Muscle of leg (tissue), 11 donors: ENCODE results near the gene SSBP2. TPM values are rescaled to one million over a fixed set of nuclear protein-coding genes. Genes with fewer than 3 reads are reported as not detected.

Source experiments
- DNase-seq: peaks from one replicate; pipeline ENCODE4 v3.0.0; 2013
- H3K27ac ChIP-seq: one replicate; pipeline ENCODE4 v1.5.1; 2013; ENCODE audit warnings: mild to moderate bottlenecking, low read length, control low read depth
- H3K27me3 ChIP-seq: one replicate; pipeline ENCODE4 v1.6.1; 2013; ENCODE audit warnings: low read length; ENCODE audit not compliant: control insufficient read depth, insufficient read depth
- H3K36me3 ChIP-seq: one replicate; pipeline ENCODE4 v1.6.1; 2013; ENCODE audit warnings: low read length; ENCODE audit not compliant: control insufficient read depth, insufficient read depth
- H3K4me1 ChIP-seq: one replicate; pipeline ENCODE4 v1.6.1; 2013; ENCODE audit warnings: low read length; ENCODE audit not compliant: control insufficient read depth, insufficient read depth
- H3K4me3 ChIP-seq: one replicate; pipeline ENCODE4 v1.5.1; 2013; ENCODE audit warnings: low read length, control low read depth
- H3K9me3 ChIP-seq: replicated peaks from 2 replicates; pipeline ENCODE4 v1.6.1; 2013; ENCODE audit warnings: low read depth, low read length; ENCODE audit not compliant: control insufficient read depth
- WGBS: methylation state at CpG from one replicate; pipeline ENCODE4 v1.1.5; 2013; ENCODE audit warnings: missing lambda C conversion rate; ENCODE audit not compliant: insufficient coverage; 5-methylcytosine and 5-hydroxymethylcytosine counted together
- polyA plus RNA-seq, 8 donors: library from polyadenylated mRNA; unstranded; fragments of 120-200 nt; gene quantifications; one replicate each; pipeline versions ENCODE4 v1.2.1 to v1.2.3, GENCODE V29; 2013; ENCODE audit warnings: inconsistent platforms in 1 of 8, low replicate concordance in 1 of 8; ENCODE audit not compliant: insufficient read length in 8 of 8, insufficient read depth in 1 of 8
- total RNA-seq: library from RNA; stranded (reverse); fragments of 120-200 nt; gene quantifications from one replicate; pipeline ENCODE4 v1.2.4, GENCODE V29; 2013

The SSBP2 gene
- total and polyA plus RNA-seq, 9 donors, result 40.8 to 57.8 (median 51.9) TPM

DNA sequence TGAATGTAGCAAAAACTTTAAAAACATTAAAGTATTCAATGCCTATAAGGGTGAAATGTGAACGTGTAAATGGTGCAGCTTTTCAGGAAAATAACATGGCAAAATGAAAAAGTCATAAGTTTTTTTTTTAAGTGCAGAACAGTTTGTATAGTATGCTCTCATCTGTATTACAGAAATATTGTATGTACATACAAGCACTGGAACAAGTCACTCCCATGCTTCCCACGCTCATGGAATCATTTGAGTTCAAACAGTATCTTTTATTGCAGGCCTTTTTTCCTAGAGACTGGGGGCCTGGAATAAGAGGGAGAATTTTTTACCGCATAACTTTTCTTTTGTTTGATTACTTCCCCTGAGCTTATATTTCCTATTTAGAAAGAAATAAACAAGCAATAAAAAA lies 94.1 kb downstream of the SSBP2 start:
- no peak for DNase-seq
- H3K4me3 ChIP-seq, result no peak overlapping the region
- H3K27me3 ChIP-seq, result no peaks in the 10 kb centered on the region
- no peak overlapping the region for H3K27ac ChIP-seq
- no peaks in the 10 kb centered on the region for H3K4me1 ChIP-seq
- WGBS, result no CpG with 5 or more reads among the region's 3 CpGs
- H3K9me3 ChIP-seq, result peaks cover 2% of the 10 kb centered on the region
- no peaks in the 10 kb centered on the region for H3K36me3 ChIP-seq

DNA sequence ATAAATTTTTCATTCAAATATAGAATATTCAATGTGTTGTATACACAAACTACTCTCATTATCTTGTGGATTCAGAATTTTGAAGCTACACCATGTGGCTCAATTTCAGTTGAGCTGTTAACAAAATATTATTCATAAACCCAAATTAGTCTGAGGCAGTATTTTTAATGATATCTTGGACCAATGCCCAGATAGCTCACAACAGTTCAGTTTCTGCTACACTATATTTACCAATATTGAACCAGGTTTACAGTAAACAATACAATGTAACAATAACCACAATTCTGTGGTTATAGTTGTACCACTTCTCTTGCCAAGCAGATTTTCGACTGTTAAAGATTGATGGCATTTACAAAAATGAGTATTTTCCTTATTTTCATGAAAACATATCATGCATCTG lies 99.9 kb downstream of the SSBP2 start:
- no peaks in the 10 kb centered on the region for H3K4me1 ChIP-seq
- no peaks in the 10 kb centered on the region for H3K9me3 ChIP-seq
- H3K27ac ChIP-seq, result no peak overlapping the region
- no peak overlapping the region for H3K4me3 ChIP-seq
- peak; percentile 19 for DNase-seq
- no peaks in the 10 kb centered on the region for H3K27me3 ChIP-seq
- H3K36me3 ChIP-seq, result peaks cover 3% of the 10 kb centered on the region
- no CpG with 5 or more reads among the region's 1 CpG for WGBS

DNA sequence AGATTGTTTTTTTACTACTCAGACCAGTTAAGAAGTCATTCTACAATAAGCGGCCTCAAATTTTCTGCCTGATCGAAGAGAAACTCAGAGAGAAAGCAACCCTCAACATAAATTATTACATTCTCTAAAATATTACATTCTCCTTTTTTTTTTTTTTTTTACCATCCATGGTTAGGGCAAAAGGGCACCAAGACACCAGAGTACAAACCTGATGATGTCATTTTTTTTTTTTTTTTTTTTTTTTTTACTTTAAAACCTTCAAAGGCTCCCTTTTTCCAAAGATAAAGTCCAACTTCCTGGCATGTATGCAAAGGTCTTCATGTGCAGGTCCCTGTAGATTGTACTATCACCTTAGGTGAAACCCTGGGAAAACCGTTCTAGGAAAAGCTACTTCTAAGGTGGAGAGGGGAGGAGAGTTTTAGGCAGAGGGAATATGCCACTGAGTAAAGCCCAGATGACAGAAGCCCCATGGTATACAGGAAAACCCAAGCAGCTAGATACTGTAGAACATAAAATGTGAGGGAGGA lies 104.4 kb downstream of the SSBP2 start:
- no peaks in the 10 kb centered on the region for H3K27me3 ChIP-seq
- WGBS, result 100% methylated on average over 1 of the region's 3 CpGs
- no peak overlapping the region for H3K27ac ChIP-seq
- H3K4me1 ChIP-seq, result no peaks in the 10 kb centered on the region
- no peaks in the 10 kb centered on the region for H3K9me3 ChIP-seq
- DNase-seq, result no peak
- no peak overlapping the region for H3K4me3 ChIP-seq
- peaks cover 4% of the 10 kb centered on the region for H3K36me3 ChIP-seq

DNA sequence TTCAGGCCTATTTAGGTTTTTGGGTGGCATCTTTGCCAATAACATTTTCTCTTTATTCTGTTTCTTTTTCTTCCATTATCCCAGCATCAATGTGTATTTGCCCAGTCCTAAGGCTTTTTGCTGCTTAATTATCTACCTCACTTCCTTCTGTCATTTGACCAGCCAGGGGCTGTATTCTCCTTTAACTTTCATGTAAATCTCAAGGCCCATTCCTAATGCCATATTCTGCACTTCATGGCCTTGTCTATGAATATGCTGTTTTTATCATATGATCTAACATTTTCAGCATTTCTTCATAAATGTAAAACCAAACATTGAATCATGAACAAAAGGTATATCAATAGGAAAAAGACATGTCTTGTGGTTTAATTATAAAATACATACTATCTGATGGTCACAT lies 108.7 kb downstream of the SSBP2 start:
- no peaks in the 10 kb centered on the region for H3K9me3 ChIP-seq
- no peak overlapping the region for H3K27ac ChIP-seq
- no peaks in the 10 kb centered on the region for H3K4me1 ChIP-seq
- DNase-seq, result no peak
- H3K36me3 ChIP-seq, result peaks cover 4% of the 10 kb centered on the region
- H3K27me3 ChIP-seq, result no peaks in the 10 kb centered on the region
- no peak overlapping the region for H3K4me3 ChIP-seq

DNA sequence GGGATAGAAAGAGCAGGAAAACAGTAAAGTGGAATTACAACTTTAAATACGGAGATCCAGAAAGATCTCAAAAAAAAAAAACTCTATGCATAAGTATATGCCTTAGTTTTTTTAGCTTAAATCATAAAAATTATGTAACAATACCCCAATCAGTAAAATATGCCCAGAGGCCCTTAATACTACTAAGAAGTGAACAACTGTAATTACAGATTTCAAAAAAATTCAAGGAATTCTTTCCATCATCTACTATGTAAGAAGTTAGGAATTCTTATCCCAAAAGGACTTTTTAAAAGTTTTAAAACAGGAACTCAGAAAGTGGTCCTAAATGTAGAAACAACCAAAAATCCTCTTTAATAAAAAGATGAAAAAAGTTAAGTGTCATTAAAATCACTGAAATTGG lies 111.3 kb downstream of the SSBP2 start:
- no peaks in the 10 kb centered on the region for H3K4me1 ChIP-seq
- no CpG with 5 or more reads among the region's 1 CpG for WGBS
- no peak overlapping the region for H3K4me3 ChIP-seq
- H3K27me3 ChIP-seq, result no peaks in the 10 kb centered on the region
- H3K36me3 ChIP-seq, result peaks cover 4% of the 10 kb centered on the region
- H3K27ac ChIP-seq, result no peak overlapping the region
- DNase-seq, result peak; percentile 11
- H3K9me3 ChIP-seq, result no peaks in the 10 kb centered on the region

DNA sequence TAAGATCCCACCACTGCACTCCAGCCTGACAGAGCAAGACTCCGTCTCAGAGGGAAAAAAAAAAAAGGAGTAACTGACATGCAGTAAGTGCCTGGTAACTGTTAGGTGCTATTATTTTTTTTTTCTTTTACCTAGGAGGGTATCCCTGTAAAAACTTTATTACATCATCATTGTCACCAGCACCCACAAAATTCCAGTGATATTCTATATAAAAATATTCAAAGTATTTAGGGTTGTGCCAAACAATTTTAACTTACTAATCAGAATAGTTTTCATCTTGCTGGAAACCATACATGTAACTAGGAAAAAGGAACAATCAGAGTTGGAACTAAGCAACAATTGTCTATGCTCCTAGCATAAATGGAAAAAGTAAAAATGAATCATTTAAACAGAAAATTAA lies 112.4 kb downstream of the SSBP2 start:
- H3K9me3 ChIP-seq, result no peaks in the 10 kb centered on the region
- H3K27ac ChIP-seq, result no peak overlapping the region
- no peak overlapping the region for H3K4me3 ChIP-seq
- H3K36me3 ChIP-seq, result peaks cover 4% of the 10 kb centered on the region
- H3K4me1 ChIP-seq, result no peaks in the 10 kb centered on the region
- no peaks in the 10 kb centered on the region for H3K27me3 ChIP-seq
- WGBS, result no CpG with 5 or more reads among the region's 1 CpG
- peak; percentile 24 for DNase-seq

GRCh38 chr5:81633891-81634290 lies 117.0 kb downstream of the SSBP2 start:
- Histone ChIP-seq H3K4me3 (no peak overlapping the region), H3K27me3 (no peaks in the 10 kb centered on the region), H3K36me3 (peaks cover 4% of the 10 kb centered on the region), H3K27ac (no peak overlapping the region), H3K4me1 (no peaks in the 10 kb centered on the region), H3K9me3 (no peaks in the 10 kb centered on the region)
- WGBS, result 79% methylated on average over 2 of the region's 4 CpGs
- DNase-seq, result no peak

- H3K4me3 ChIP-seq, result no peak overlapping the region
- no peaks in the 10 kb centered on the region for H3K27me3 ChIP-seq
- H3K27ac ChIP-seq, result no peak overlapping the region
- no peaks in the 10 kb centered on the region for H3K9me3 ChIP-seq
- peaks cover 4% of the 10 kb centered on the region for H3K36me3 ChIP-seq
- DNase-seq, result no peak
- H3K4me1 ChIP-seq, result no peaks in the 10 kb centered on the region
- 95% methylated on average over 2 of the region's 3 CpGs for WGBS
These were observed 117.4 kb downstream of the SSBP2 start for GRCh38 chr5:81633471-81633870.

DNA sequence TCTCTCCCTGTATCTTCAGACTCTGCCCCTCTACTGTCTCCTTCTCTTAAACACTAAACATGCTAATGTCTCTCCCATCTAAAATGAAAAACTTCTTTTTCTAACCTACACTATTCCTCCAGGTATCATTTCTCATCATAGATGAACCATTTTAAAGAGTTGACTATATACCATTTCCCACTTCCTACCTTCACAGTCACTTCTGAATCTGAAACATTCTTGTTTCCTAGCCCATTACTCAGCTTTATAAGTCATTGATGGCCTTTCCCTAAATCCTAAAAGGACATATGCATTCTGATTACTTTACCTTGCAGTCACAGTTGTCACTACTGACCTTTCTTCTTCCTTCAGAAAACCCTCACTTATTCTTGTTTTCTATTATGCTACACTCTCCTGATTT lies 118.2 kb downstream of the SSBP2 start:
- Histone ChIP-seq H3K36me3 (peaks cover 4% of the 10 kb centered on the region), H3K4me3 (no peak overlapping the region), H3K27me3 (no peaks in the 10 kb centered on the region), H3K4me1 (no peaks in the 10 kb centered on the region), H3K27ac (no peak overlapping the region), H3K9me3 (no peaks in the 10 kb centered on the region)
- DNase-seq, result no peak

GRCh38 chr5:81631621-81632020 lies 119.3 kb downstream of the SSBP2 start:
- no peaks in the 10 kb centered on the region for H3K27me3 ChIP-seq
- no CpG with 5 or more reads among the region's 1 CpG for WGBS
- no peaks in the 10 kb centered on the region for H3K9me3 ChIP-seq
- no peak overlapping the region for H3K27ac ChIP-seq
- H3K4me1 ChIP-seq, result no peaks in the 10 kb centered on the region
- no peak overlapping the region for H3K4me3 ChIP-seq
- DNase-seq, result no peak
- H3K36me3 ChIP-seq, result peaks cover 4% of the 10 kb centered on the region

GRCh38 chr5:81631124-81631523 lies 119.8 kb downstream of the SSBP2 start:
- Histone ChIP-seq H3K4me3 (no peak overlapping the region), H3K27me3 (no peaks in the 10 kb centered on the region), H3K36me3 (peaks cover 4% of the 10 kb centered on the region), H3K9me3 (no peaks in the 10 kb centered on the region), H3K4me1 (no peaks in the 10 kb centered on the region), H3K27ac (no peak overlapping the region)
- no peak for DNase-seq
- WGBS, result no CpG with 5 or more reads among the region's 7 CpGs
